GM12878 (cell line): ENCODE results near the gene MESP2. TPM values are rescaled to one million over a fixed set of nuclear protein-coding genes. Genes with fewer than 3 reads are reported as not detected.

ENCODE experiments used
- ATAC-seq: fragments of 200-7000 bp; cut with Tn5 transposase; 3 replicates; pipeline ENCODE4 v1.9.1; 2020; ENCODE audit warnings: mild to moderate bottlenecking, moderate library complexity
- BruUV-seq: library from RNA; stranded (reverse); fragments of 400-500 nt; replicated peaks from 2 replicates; lab custom pipeline; 2021; lab: Mats Ljungman, UMichigan
- CTCF ChIA-PET: fragments of 300-600 bp; sonication (Branson Sonifier 250); formaldehyde crosslinking; extraction: SDS; loops from one replicate; lab custom pipeline; 2021; ENCODE audit warnings: inconsistent platforms; lab: Yijun Ruan, JAX
- POLR2A ChIA-PET: fragments of 350-600 bp; formaldehyde crosslinking; extraction: SDS; loops from one replicate; lab custom pipeline; 2021; ENCODE audit warnings: inconsistent platforms; lab: Charles Lee
- RAD21 ChIA-PET: fragments of 300-600 bp; sonication (Branson Sonifier 250); formaldehyde crosslinking; loops from one replicate; lab custom pipeline; 2023; ENCODE audit warnings: antibody characterized with exemption; ENCODE audit not compliant: unreplicated experiment; lab: Charles Lee
- SMC1A ChIA-PET: fragments of 300-600 bp; sonication (Branson Sonifier 250); formaldehyde crosslinking; loops from one replicate; lab custom pipeline; 2023; ENCODE audit not compliant: unreplicated experiment, uncharacterized antibody; lab: Charles Lee
- DNase-seq: peaks from one replicate; pipeline ENCODE4 v3.0.0-alpha.2; 2011; ENCODE audit warnings: low read depth, low spot score
- FAIRE-seq: peaks from 3 replicates; lab custom pipeline; 2011; peaks lifted over from hg19 to GRCh38; lab: Jason Lieb, UNC
- H2AFZ ChIP-seq: 2 replicates; pipeline ENCODE4 v1.6.0; 2011; ENCODE audit warnings: low read depth, low read length, control low read depth; ENCODE audit not compliant: control insufficient read depth
- H3K27ac ChIP-seq: 2 replicates; pipeline ENCODE4 v1.5.1; 2011; ENCODE audit warnings: control low read depth; ENCODE audit not compliant: control insufficient read depth, insufficient read depth
- H3K27me3 ChIP-seq, 2 experiments: replicated peaks in 1 of 2; 2 replicates each; pipeline versions ENCODE4 v1.6.0 to v1.6.1; 2011; ENCODE audit warnings: low read length in 1 of 2; ENCODE audit not compliant: control insufficient read depth in 2 of 2, insufficient read depth in 2 of 2
- H3K36me3 ChIP-seq, 2 experiments: 2 replicates each; pipeline ENCODE4 v1.5.1; 2011; ENCODE audit warnings: low read length in 1 of 2; ENCODE audit not compliant: control insufficient read depth in 2 of 2, insufficient read depth in 2 of 2
- H3K4me1 ChIP-seq: 2 replicates; pipeline ENCODE4 v1.6.1; 2011; ENCODE audit warnings: mild to moderate bottlenecking, low read length, moderate library complexity, mixed read lengths; ENCODE audit not compliant: control insufficient read depth, insufficient read depth
- H3K4me2 ChIP-seq: 2 replicates; pipeline ENCODE4 v1.6.0; 2011; ENCODE audit warnings: control low read depth; ENCODE audit not compliant: control insufficient read depth, insufficient read depth
- H3K4me3 ChIP-seq: fragments of 200-600 bp; sonication (generic); 2 replicates; pipeline ENCODE4 v1.5.1; 2016
- H3K79me2 ChIP-seq: 2 replicates; pipeline ENCODE4 v1.6.0; 2011; ENCODE audit warnings: low read length; ENCODE audit not compliant: control insufficient read depth, insufficient read depth
- H3K9ac ChIP-seq: 2 replicates; pipeline ENCODE4 v1.8.0; 2011; ENCODE audit warnings: low read length, control low read depth, mixed read lengths; ENCODE audit not compliant: control insufficient read depth, insufficient read depth
- H3K9me3 ChIP-seq: replicated peaks from 3 replicates; pipeline ENCODE4 v1.5.1; 2011; ENCODE audit warnings: mild to moderate bottlenecking, low read length; ENCODE audit not compliant: control insufficient read depth, insufficient read depth
- H4K20me1 ChIP-seq: 2 replicates; pipeline ENCODE4 v1.6.0; 2011; ENCODE audit not compliant: control insufficient read depth, insufficient read depth
- CBX3 ChIP-seq: fragments of 200-600 bp; sonication (generic); IDR thresholded peaks from 2 replicates; pipeline ENCODE4 v1.6.1; 2016; ENCODE audit warnings: low read depth, borderline replicate concordance
- CEBPZ ChIP-seq: fragments of 150-350 bp; IDR thresholded peaks from 2 replicates; pipeline ENCODE4 v1.6.1; 2016; ENCODE audit warnings: low read depth, low read length
- CHD1 ChIP-seq: IDR thresholded peaks from 2 replicates; pipeline ENCODE4 v1.6.1; 2012; ENCODE audit warnings: low read depth, low read length, improper control_type of control experiment
- ESRRA ChIP-seq: IDR thresholded peaks from 2 replicates; pipeline ENCODE4 v1.6.1; 2012; ENCODE audit warnings: mild to moderate bottlenecking, low read length, improper control_type of control experiment
- FOS ChIP-seq: IDR thresholded peaks from 3 replicates; pipeline ENCODE4 v1.6.1; 2011; ENCODE audit warnings: borderline replicate concordance; ENCODE audit not compliant: insufficient read length; ENCODE audit errors: extremely low read depth
- HCFC1 ChIP-seq: fragments of 150-350 bp; IDR thresholded peaks from 2 replicates; pipeline ENCODE4 v1.6.1; 2014; ENCODE audit warnings: low read length
- KAT2A ChIP-seq: conservative IDR thresholded peaks from 2 replicates; pipeline ENCODE4 v1.6.1; 2011; ENCODE audit warnings: low read depth, low read length; ENCODE audit not compliant: control insufficient read depth
- KDM1A ChIP-seq: fragments of 200-600 bp; sonication (generic); IDR thresholded peaks from 2 replicates; pipeline ENCODE4 v1.6.1; 2016; ENCODE audit warnings: borderline replicate concordance
- KLF5 ChIP-seq: fragments of 450-650 bp; IDR thresholded peaks from 2 replicates; pipeline ENCODE4 v1.6.1; 2014; ENCODE audit warnings: mild to moderate bottlenecking; ENCODE audit not compliant: partially characterized antibody
- MEF2B ChIP-seq: fragments of 450-650 bp; IDR thresholded peaks from 2 replicates; pipeline ENCODE4 v1.6.1; 2018; ENCODE audit warnings: mild to moderate bottlenecking, moderate library complexity; ENCODE audit not compliant: partially characterized antibody, poor library complexity, severe bottlenecking
- RAD51 ChIP-seq: fragments of 450-650 bp; IDR thresholded peaks from 2 replicates; pipeline ENCODE4 v1.6.1; 2016; ENCODE audit warnings: moderate library complexity, mild to moderate bottlenecking, inconsistent platforms
- RBBP5 ChIP-seq: fragments of 200-600 bp; sonication (generic); conservative IDR thresholded peaks from 2 replicates; pipeline ENCODE4 v1.6.1; 2016
- RFX5 ChIP-seq: IDR thresholded peaks from 2 replicates; pipeline ENCODE4 v1.6.1; 2011; ENCODE audit warnings: low read depth, low read length, improper control_type of control experiment
- SREBF1 ChIP-seq: IDR thresholded peaks from 2 replicates; pipeline ENCODE4 v1.6.1; 2012; ENCODE audit warnings: mild to moderate bottlenecking, low read length
- SUPT20H ChIP-seq: IDR thresholded peaks from 2 replicates; pipeline ENCODE4 v1.6.1; 2011; ENCODE audit warnings: low read depth, mild to moderate bottlenecking, low read length, moderate library complexity, borderline replicate concordance; ENCODE audit not compliant: control insufficient read depth
- SUZ12 ChIP-seq: fragments of 200-600 bp; sonication (generic); IDR thresholded peaks from one replicate; pipeline ENCODE4 v1.6.1; 2018; ENCODE audit warnings: antibody characterized with exemption, mild to moderate bottlenecking; ENCODE audit not compliant: unreplicated experiment
- TBL1XR1 ChIP-seq: IDR thresholded peaks from 2 replicates; pipeline ENCODE4 v1.6.1; 2012; ENCODE audit warnings: low read depth, low read length, improper control_type of control experiment
- ZNF592 ChIP-seq: fragments of 450-650 bp; IDR thresholded peaks from 2 replicates; pipeline ENCODE4 v1.6.1; 2017; ENCODE audit warnings: mild to moderate bottlenecking, moderate library complexity
- ZSCAN29 ChIP-seq: fragments of 450-650 bp; IDR thresholded peaks from 2 replicates; pipeline ENCODE4 v1.6.1; 2017; ENCODE audit warnings: mild to moderate bottlenecking, moderate library complexity
- WGBS: methylation state at CpG from one replicate; pipeline ENCODE4 v1.1.6; 2016; ENCODE audit warnings: low lambda C conversion rate; ENCODE audit not compliant: insufficient replicate concordance, insufficient coverage; ENCODE audit errors: missing lambda C conversion rate; 5-methylcytosine and 5-hydroxymethylcytosine counted together
- in situ Hi-C: fragments of 300-500 bp; cut with MboI; formaldehyde crosslinking; loops from 9 replicates; pipeline ENCODE4 v1.14.3; 2018; ENCODE audit warnings: mixed read lengths
- intact Hi-C: fragments of 100-400 bp; cut with micrococcal nuclease; formaldehyde crosslinking; loops from one replicate; pipeline ENCODE4 v1.14.2; 2022; ENCODE audit not compliant: unreplicated experiment
- polyA plus RNA-seq, 11 experiments: library from polyadenylated mRNA; depleted of rRNA in 4 of 11; unstranded in 6 of 11; stranded (reverse) in 5 of 11; fragments of >200 nt; fragmentation: Nextera tagmentation in 4 of 11; fragmentation: Illumina TruSeq in 1 of 11; extraction: Ambion mirVana in 4 of 11; extraction: Trizol in 1 of 11; gene quantifications; 1 replicate in 1 of 11; 2 replicates in 10 of 11; pipeline versions ENCODE4 v1.2.1 to v1.2.3, GENCODE V29; 2011 to 2016; ENCODE audit warnings: inconsistent platforms in 2 of 11, missing spikeins in 2 of 11, low read depth in 1 of 11
- total RNA-seq, 4 experiments: library from RNA; depleted of rRNA in 3 of 4; stranded (reverse); fragments of >200 nt in 3 of 4; fragmentation: Illumina TruSeq in 1 of 4; extraction: Trizol in 1 of 4; gene quantifications; 2 replicates each; pipeline versions ENCODE4 v1.2.1 to v1.2.3, GENCODE V29; 2013 to 2021

MESP2 gene
- total and polyA plus RNA-seq, 10 of the 15 experiments (the other 5 are each of a cell fraction or from before 2014, with no cell fraction given) = 0.04 TPM; not detected in 9

DNA sequence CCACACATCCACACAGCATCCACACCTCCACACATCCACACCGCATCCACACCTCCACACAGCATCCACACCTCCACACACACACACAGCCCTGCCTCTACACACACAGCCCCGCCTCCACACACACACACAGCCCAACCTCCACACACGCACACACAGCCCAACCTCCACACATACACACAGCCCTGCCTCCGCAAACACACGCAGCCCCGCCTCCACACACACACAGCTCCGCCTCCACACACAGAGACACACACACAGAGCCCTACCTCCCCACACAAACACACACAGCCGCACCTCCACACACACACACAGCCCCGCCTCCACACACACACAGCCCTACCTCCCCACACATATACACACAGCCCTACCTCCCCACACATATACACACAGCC, 29.7 kb upstream of the MESP2 start:
- Histone ChIP-seq H3K9ac (no peak overlapping the region), H2AFZ (no peak overlapping the region), H3K79me2 (no peaks in the 10 kb centered on the region), H3K27me3 (peaks cover 0 to 4% of the 10 kb centered on the region in 2 experiments; a peak in 2 of 4 replicates), H4K20me1 (no peaks in the 10 kb centered on the region), H3K9me3 (no peaks in the 10 kb centered on the region), H3K4me3 (no peak overlapping the region), H3K4me1 (peaks cover 7% of the 10 kb centered on the region), H3K27ac (no peak overlapping the region), H3K36me3 (no peaks in the 10 kb centered on the region), H3K4me2 (no peak overlapping the region)
- WGBS = 70% methylated on average over 8 of the region's 9 CpGs
- no TSS peak for BruUV-seq
- FAIRE-seq (no peak), ATAC-seq (no peak), DNase-seq (no peak)
- ChIA-PET RAD21 (interaction anchor here (0.6 kb wide), 1 partner anchor 36 kb away, joined by 3 read pairs; no protein-coding TSS in a partner anchor), CTCF (no interaction called here), POLR2A (no interaction called here), SMC1A (no interaction called here)
- in situ Hi-C loops (no loop called here), intact Hi-C loops (no loop called here)
- TF ChIP-seq ESRRA (no peak), MEF2B (no peak), KLF5 (no peak), FOS (no peak), SREBF1 (no peak), SUZ12 (no peak), TBL1XR1 (no peak), ZNF592 (no peak), RFX5 (no peak), CHD1 (no peak), RBBP5 (no peak), ZSCAN29 (no peak), CBX3 (no peak), HCFC1 (no peak), SUPT20H (no peak), CEBPZ (no peak), KDM1A (no peak), RAD51 (no peak), KAT2A (no peak)
- TF ChIP-seq, all 136 proteins: peak for 0
